Mesodermal cell (in vitro differentiated cells): Measurements from ENCODE around the gene CA10.

Experiments used
- H3K27ac ChIP-seq: 2 replicates; pipeline ENCODE4 v1.7.0; 2013; ENCODE audit warnings: mild to moderate bottlenecking, low read depth, low read length, moderate library complexity; ENCODE audit not compliant: severe bottlenecking
- H3K36me3 ChIP-seq: 2 replicates; pipeline ENCODE4 v1.7.1; 2013; ENCODE audit warnings: mild to moderate bottlenecking, low read length, moderate library complexity; ENCODE audit not compliant: control insufficient read depth, insufficient read depth
- H3K4me1 ChIP-seq: one replicate; pipeline ENCODE4 v1.7.1; 2013; ENCODE audit warnings: mild to moderate bottlenecking, low read length; ENCODE audit not compliant: insufficient read depth, control insufficient read depth, poor library complexity, severe bottlenecking
- H3K4me3 ChIP-seq: 2 replicates; pipeline ENCODE4 v1.7.0; 2013; ENCODE audit warnings: low read length, control low read depth, mild to moderate bottlenecking; ENCODE audit not compliant: insufficient read depth, poor library complexity, severe bottlenecking; ENCODE audit errors: extremely low read depth
- H3K9me3 ChIP-seq: 2 replicates; pipeline ENCODE4 v1.7.1; 2013; ENCODE audit warnings: mild to moderate bottlenecking, low read length, moderate library complexity; ENCODE audit not compliant: control insufficient read depth
- WGBS, 2 experiments: methylation state at CpG; one replicate each; pipeline ENCODE4 v1.1.5; 2013; ENCODE audit warnings: missing lambda C conversion rate in 2 of 2; ENCODE audit not compliant: insufficient coverage in 2 of 2; 5-methylcytosine and 5-hydroxymethylcytosine counted together

Gene CA10

DNA sequence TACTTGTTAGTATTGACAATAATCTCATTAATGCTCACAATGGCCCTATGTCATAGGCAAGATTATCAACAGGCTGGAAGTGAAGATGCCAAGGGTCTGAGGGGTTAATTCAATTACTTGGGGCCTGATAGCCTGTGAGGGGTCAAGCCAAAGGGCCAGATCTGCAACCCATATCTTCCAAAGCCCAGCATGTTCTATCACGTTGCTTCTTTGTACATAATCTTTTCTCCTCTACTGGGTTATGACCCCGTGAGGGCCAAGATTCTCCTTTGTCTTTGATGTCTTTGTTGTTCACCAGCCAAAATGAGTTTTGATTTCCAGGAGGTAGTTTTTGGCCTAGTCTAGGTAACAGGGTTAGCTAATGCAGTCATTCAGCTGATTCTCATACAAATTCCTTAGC is 551.0 kb downstream of the CA10 start:
- Histone ChIP-seq H3K4me1 (no peaks in the 10 kb centered on the region), H3K27ac (no peak overlapping the region), H3K9me3 (no peaks in the 10 kb centered on the region), H3K36me3 (no peaks in the 10 kb centered on the region), H3K4me3 (no peak overlapping the region)
- 56 to 78% methylated on average over 1 to 2 of the region's 2 CpGs for WGBS, 2 experiments

DNA sequence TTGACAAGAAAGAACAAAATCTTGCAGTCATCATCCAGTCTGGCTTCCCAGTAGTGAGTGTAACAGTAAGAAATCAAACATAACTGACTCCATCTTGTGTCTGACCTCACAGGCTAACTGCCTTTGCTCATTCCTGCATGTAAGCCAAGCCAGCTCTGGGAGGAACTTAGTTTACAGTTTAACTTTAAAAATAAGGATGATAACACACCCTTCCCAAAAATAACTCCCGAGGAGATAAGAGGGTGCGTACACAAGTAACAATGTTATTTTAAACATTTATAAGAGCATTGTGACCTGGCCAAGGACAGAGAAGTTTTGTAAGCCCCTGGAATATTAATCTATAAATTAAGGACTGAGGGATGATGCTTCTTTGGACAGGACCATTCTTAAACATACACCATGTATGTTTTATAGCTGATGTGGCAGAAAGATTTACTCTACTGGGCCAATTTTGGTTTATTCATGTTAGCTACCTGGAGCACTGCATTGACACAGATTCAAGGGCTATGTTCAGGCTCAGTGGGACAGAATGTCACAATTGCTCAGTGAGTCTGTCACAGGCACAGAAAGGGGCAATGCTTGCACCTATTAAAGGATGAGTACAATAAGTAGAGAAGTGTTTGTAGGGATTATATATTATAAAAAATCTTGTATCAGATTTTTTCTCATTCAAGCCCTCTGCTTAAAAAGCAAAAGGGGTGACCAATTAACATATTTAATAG is 554.1 kb downstream of the CA10 start:
- Histone ChIP-seq H3K9me3 (no peaks in the 10 kb centered on the region), H3K27ac (no peak overlapping the region), H3K36me3 (no peaks in the 10 kb centered on the region), H3K4me3 (no peak overlapping the region), H3K4me1 (no peaks in the 10 kb centered on the region)
- WGBS, 2 experiments = no CpG with 5 or more reads among the region's 2 CpGs

DNA sequence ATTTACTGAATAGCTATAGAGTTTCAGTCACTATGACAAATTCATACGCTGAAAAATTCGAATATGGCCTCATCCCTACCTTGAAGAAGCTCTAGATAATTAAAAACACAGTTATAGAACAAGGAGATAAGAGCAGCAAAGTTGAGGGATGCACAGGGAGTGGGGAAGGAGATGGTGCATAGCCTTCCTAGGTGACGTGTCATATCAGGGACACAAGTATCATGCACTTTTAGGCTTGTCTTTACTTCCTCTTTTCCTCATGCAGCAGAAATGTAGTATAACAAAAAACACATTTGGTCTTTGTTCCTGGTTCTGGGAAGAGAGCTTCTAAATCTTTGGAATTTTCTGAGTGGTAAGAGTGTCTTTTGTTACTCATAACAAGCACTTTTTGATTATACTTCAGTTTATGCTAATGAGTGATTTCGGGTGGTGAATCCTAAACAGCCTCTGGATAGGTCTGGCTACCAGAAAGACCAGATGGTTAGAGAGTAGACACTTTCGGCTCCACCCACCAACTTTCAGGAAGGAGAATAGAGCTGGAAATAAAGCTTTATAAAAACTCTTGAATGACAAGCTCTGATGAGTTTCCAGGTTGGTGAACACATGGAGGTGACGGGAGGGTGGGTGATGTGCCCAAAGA is 556.8 kb downstream of the CA10 start:
- WGBS, 2 experiments = 76% methylated on average over 3 of the region's 6 CpGs; no CpG with 5 or more reads in 1 of the 2 experiments

DNA sequence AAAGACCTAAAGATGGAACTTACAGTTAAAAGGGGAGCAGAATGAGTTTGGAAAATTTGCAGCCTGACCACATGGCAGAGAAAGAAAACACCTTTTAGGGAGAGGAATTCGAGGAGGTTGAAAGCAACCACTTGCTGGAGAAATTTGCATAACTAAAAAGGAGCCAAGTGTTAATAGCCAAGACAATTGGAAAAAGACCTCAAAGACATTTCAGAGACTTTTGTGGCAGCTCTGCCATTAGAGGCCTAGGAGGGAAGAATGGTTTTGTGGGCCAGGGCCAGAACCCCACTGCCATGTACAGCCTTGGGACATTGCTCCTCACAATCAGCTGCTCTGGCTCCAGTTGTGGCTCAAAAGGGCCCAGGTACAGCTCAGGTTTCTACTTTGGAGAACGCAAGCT is 559.7 kb downstream of the CA10 start:
- WGBS, 2 experiments = 40 to 42% methylated on average over 2 of the region's 2 CpGs
- no peaks in the 10 kb centered on the region for H3K4me1 ChIP-seq
- H3K27ac ChIP-seq = no peak overlapping the region

More for the DNA sequence above, 556.8 kb downstream of the CA10 start:
- Histone ChIP-seq H3K27ac (no peak overlapping the region), H3K4me1 (no peaks in the 10 kb centered on the region), H3K36me3 (no peaks in the 10 kb centered on the region), H3K4me3 (no peak overlapping the region), H3K9me3 (no peaks in the 10 kb centered on the region)

DNA sequence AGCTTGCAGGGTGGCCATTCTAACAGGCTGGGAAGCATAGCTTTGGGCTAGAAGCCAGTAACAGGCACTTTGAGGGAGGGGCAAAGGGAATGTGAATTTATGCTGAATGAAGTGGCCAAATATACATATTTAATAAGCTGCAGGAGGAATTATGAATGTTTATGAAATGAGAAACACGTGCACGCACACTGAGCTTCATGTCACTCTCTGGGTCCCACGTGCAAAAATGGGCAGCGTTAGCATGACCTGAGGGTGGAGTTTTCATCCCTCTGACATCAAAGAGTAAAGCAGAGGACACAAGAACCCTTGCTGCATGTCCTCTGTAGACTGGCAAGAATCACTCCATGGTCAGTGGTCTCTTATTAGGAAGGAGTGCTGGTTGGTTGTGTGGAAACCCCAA is 561.2 kb downstream of the CA10 start:
- Histone ChIP-seq H3K4me1 (no peaks in the 10 kb centered on the region), H3K27ac (no peak overlapping the region), H3K9me3 (no peaks in the 10 kb centered on the region), H3K36me3 (no peaks in the 10 kb centered on the region), H3K4me3 (no peak overlapping the region)
- 88 to 91% methylated on average over 4 of the region's 4 CpGs for WGBS, 2 experiments

More for the DNA sequence above, 559.7 kb downstream of the CA10 start:
- no peaks in the 10 kb centered on the region for H3K9me3 ChIP-seq
- no peak overlapping the region for H3K4me3 ChIP-seq
- no peaks in the 10 kb centered on the region for H3K36me3 ChIP-seq

DNA sequence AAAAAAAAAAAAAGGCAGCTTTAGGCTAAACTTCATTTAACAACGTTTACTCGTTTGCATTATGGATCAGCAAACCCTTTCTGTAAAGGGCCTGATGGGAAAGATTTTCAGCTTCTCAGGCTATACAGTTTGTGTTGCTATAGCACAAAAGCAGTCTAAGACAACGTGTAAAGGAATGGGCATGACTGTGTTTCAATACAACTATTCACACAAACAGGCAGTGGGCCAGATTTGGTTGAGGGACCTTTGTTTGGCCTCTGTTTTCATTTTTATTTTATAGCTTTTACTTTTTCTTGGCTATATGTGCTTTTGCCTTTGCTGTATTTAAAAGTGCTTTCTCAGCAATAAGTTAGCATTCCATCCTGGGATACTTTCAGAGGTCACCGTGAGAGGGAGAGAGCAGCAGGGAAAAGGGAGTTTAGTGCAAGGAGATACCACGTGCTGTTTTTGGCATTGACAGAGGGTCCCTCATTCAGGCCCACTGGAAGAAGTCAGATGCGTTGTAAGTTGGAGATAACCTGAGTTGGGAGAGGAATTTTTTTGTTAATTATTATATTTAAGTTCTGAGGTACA is 562.6 kb downstream of the CA10 start:
- Histone ChIP-seq H3K9me3 (no peaks in the 10 kb centered on the region), H3K27ac (no peak overlapping the region), H3K4me3 (no peak overlapping the region), H3K36me3 (no peaks in the 10 kb centered on the region), H3K4me1 (no peaks in the 10 kb centered on the region)
- WGBS, 2 experiments = 90 to 97% methylated on average over 3 to 6 of the region's 6 CpGs

DNA sequence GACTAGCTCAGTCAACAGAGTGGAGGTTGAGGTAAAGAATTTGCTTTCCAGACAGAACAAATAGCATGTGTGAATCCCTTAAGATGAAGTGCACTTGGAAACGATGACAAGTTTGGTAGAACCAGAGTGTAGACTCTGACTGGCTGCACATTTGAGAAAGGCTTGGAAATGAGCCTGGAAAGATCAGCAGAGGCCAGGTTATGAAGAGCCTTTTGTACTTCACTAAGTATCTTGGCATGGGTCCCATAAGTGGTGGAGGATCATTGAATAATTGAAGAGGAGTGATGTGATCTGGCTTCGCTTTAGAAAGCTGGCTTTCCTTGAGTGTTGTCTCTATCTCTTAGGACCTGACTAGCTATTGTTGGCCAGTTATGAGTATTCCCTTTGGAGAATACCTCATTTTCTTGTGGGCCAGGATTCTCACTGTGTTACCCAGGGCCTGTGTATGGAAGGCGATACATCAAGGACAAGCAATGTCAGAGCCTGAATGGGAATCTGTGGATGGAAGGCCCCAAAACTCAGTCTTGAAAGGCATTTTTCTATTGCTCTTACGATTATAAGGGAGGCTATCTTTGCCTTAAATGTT is 568.4 kb downstream of the CA10 start:
- H3K4me1 ChIP-seq = no peaks in the 10 kb centered on the region
- no peak overlapping the region for H3K27ac ChIP-seq
- WGBS, 2 experiments = 72 to 94% methylated on average over 3 to 4 of the region's 4 CpGs
- no peaks in the 10 kb centered on the region for H3K36me3 ChIP-seq
- H3K4me3 ChIP-seq = no peak overlapping the region
- H3K9me3 ChIP-seq = peaks cover 5% of the 10 kb centered on the region

DNA sequence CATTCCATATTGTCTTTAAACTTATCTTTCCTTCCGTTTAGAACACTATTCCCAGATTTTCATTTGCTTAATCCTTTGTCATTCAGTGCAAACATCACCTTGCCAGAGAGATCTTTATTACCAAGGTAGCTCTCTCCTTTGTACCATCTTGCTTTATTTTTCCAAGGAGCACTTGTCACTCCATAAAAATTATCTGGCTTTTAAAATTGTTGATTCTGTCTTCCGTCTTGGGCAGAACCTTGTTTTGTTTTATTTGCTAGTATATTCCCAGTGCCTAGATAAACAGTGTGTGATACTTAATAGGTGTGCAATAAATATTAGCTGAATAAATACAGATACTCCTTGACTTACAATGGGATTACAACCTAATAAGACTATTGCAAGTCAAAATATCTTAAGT is 570.5 kb downstream of the CA10 start:
- no peaks in the 10 kb centered on the region for H3K36me3 ChIP-seq
- H3K9me3 ChIP-seq = peaks cover 5% of the 10 kb centered on the region
- no peaks in the 10 kb centered on the region for H3K4me1 ChIP-seq
- no peak overlapping the region for H3K27ac ChIP-seq
- WGBS, 2 experiments = 89 to 92% methylated on average over 1 of the region's 2 CpGs
- no peak overlapping the region for H3K4me3 ChIP-seq

DNA sequence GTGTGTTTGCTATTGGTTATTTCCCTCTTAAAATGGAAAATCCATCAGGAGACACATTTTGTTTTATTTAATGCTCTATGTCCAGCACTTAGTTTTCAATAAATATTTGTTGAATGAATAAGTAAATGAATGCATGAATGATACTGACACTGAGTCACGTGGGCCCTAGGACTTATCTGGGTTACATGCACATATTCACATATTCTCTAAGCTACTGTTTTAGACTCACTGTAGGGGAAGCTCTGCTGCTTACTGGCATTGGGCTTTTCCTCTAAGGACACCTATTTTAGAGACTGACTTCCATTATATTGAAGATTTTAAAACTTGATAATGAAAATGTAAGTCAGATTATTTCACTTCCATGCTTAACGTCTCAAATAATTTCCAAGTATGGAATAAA is 571.0 kb downstream of the CA10 start:
- no peak overlapping the region for H3K4me3 ChIP-seq
- H3K36me3 ChIP-seq = no peaks in the 10 kb centered on the region
- H3K9me3 ChIP-seq = peaks cover 5% of the 10 kb centered on the region
- no peak overlapping the region for H3K27ac ChIP-seq
- WGBS, 2 experiments = 100% methylated on average over 1 to 2 of the region's 2 CpGs
- no peaks in the 10 kb centered on the region for H3K4me1 ChIP-seq

DNA sequence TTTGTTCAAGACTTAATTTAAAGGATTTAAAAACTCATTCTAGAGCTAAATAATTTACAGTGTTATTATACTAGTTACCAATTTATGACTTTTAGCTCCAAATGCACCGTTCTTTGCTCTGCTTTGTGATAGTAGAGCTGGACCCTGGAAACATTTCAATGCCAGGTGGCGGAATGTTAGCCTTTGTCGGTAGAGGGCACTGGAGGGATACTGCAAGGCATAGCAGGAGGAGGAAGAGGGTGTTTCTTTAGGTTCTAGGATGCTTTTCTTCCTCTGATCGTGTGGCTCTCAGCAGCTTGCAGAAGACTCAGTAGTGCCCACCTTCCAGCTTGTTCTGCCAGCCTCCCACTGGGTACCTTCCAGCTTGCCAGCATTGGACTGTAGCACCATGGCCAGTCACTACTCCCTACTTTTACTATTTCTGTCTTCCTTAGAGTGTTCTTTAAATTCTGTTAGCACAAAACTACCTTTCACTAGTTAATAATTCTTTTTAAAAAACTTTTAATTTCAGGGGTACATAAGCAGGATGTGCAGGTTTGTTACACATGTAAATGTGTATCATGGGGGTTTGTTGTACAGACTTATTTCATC is 572.9 kb downstream of the CA10 start:
- no peak overlapping the region for H3K27ac ChIP-seq
- no peaks in the 10 kb centered on the region for H3K36me3 ChIP-seq
- H3K4me1 ChIP-seq = no peaks in the 10 kb centered on the region
- H3K9me3 ChIP-seq = peaks cover 5% of the 10 kb centered on the region
- WGBS, 2 experiments = 11 to 35% methylated on average over 3 of the region's 4 CpGs
- H3K4me3 ChIP-seq = no peak overlapping the region
